ENCODE data around the gene R3HDM2. TPM values are rescaled to one million over a fixed set of nuclear protein-coding genes. Genes with fewer than 3 reads are reported as not detected.

The R3HDM2 gene
- total and polyA plus RNA-seq, 2 of the 13 experiments (the other 11 are each of a cell fraction or from before 2014, with no cell fraction given): 11.1 to 23.5 TPM

GRCh38 chr12:57470970-57471656, 40.3 kb upstream of the R3HDM2 start:
- peaks cover 7 to 49% of the 10 kb centered on the region in 2 experiments for H3K27me3 ChIP-seq (ENCODE audit: control insufficient read depth in 1 of 2, insufficient read depth in 2 of 2, low read length in 2 of 2)
- intact Hi-C loops (cut with micrococcal nuclease; ENCODE audit: unreplicated experiment) (no loop called here), in situ Hi-C loops (cut with HindIII; ENCODE audit: extremely low pct_ligation_motif_present, low pct_unique_long_range_greater_than_20kb) (no loop called here)
- DNase-seq (ENCODE audit: low spot score) (no peak), ATAC-seq (no peak), FAIRE-seq (no peak)
- no peaks in the 10 kb centered on the region for H4K20me1 ChIP-seq (ENCODE audit: insufficient read depth, low read length)
- H3K9me3 ChIP-seq (ENCODE audit: low read length): no peaks in the 10 kb centered on the region
- no peak overlapping the region for H3K4me3 ChIP-seq (replicated peaks in 1 of 3; ENCODE audit: insufficient read depth in 1 of 3, low read depth in 2 of 3, low read length in 3 of 3)
- no peak overlapping the region for H2AFZ ChIP-seq (ENCODE audit: low read length)
- no peaks in the 10 kb centered on the region for H3K79me2 ChIP-seq (ENCODE audit: insufficient read depth, low read length)
- no peak overlapping the region for H3K4me2 ChIP-seq (ENCODE audit: low read depth, low read length)
- ChIA-PET POLR2A (no interaction called here), CTCF (ENCODE audit: low intra/inter-chr PET ratio, low total read pairs) (no interaction called here)
- H3K36me3 ChIP-seq (replicated peaks in 1 of 2; ENCODE audit: control insufficient read depth in 1 of 2, insufficient read depth in 2 of 2, low read length in 2 of 2): no peaks in the 10 kb centered on the region
- TF ChIP-seq HNF4A (CRISPR knock-in tag; IDR thresholded peaks at IDR 0.05): peak; percentile 30; the same call in 1 of the 2 replicates
- TF ChIP-seq NFE2L2 (IDR thresholded peaks at IDR 0.05; ENCODE audit: low read length): no peak
- TF ChIP-seq NFKB2 (CRISPR knock-in tag; IDR thresholded peaks at IDR 0.05; ENCODE audit: borderline replicate concordance): no peak
- no peak overlapping the region for H3K27ac ChIP-seq (ENCODE audit: extremely low read length, insufficient read depth, low read length)
- 0% methylated on average over 2 of the region's 4 CpGs for WGBS (ENCODE audit: low lambda C conversion rate)
- no TSS peak for BruUV-seq (replicated peaks)
- H3K9ac ChIP-seq (ENCODE audit: insufficient read depth, low read depth, low read length): no peak overlapping the region
- H3K4me1 ChIP-seq (ENCODE audit: insufficient read depth, low read length): peaks cover 35% of the 10 kb centered on the region

- Histone ChIP-seq H3K9ac (ENCODE audit: insufficient read depth, low read depth, low read length) (no peak overlapping the region), H3K4me3 (replicated peaks in 1 of 3; ENCODE audit: insufficient read depth in 1 of 3, low read depth in 2 of 3, low read length in 3 of 3) (no peak overlapping the region), H3K27ac (ENCODE audit: extremely low read length, insufficient read depth, low read length) (no peak overlapping the region), H3K36me3 (replicated peaks in 1 of 2; ENCODE audit: control insufficient read depth in 1 of 2, insufficient read depth in 2 of 2, low read length in 2 of 2) (no peaks in the 10 kb centered on the region), H3K9me3 (ENCODE audit: low read length) (no peaks in the 10 kb centered on the region), H3K4me1 (ENCODE audit: insufficient read depth, low read length) (peaks cover 28% of the 10 kb centered on the region), H3K4me2 (ENCODE audit: low read depth, low read length) (no peak overlapping the region), H3K27me3 (ENCODE audit: control insufficient read depth in 1 of 2, insufficient read depth in 2 of 2, low read length in 2 of 2) (peaks cover 7 to 50% of the 10 kb centered on the region in 2 experiments), H3K79me2 (ENCODE audit: insufficient read depth, low read length) (no peaks in the 10 kb centered on the region), H2AFZ (ENCODE audit: low read length) (no peak overlapping the region), H4K20me1 (ENCODE audit: insufficient read depth, low read length) (no peaks in the 10 kb centered on the region)
- intact Hi-C loops (cut with micrococcal nuclease; ENCODE audit: unreplicated experiment) (no loop called here), in situ Hi-C loops (cut with HindIII; ENCODE audit: extremely low pct_ligation_motif_present, low pct_unique_long_range_greater_than_20kb) (no loop called here)
- POLR2A ChIA-PET: no interaction called here
- no TSS peak for BruUV-seq (replicated peaks)
- ATAC-seq (peak; percentile 15; the same call in 2 of the 3 replicates), DNase-seq (ENCODE audit: low spot score) (no peak), FAIRE-seq (no peak)
- CTCF ChIA-PET (ENCODE audit: low intra/inter-chr PET ratio, low total read pairs): no interaction called here
- WGBS (ENCODE audit: low lambda C conversion rate): 57% methylated on average over 13 of the region's 14 CpGs
- peak; percentile 29; the same call in 1 of the 2 replicates for TF ChIP-seq HNF4A (CRISPR knock-in tag; IDR thresholded peaks at IDR 0.05)
- TF ChIP-seq ZBTB10 (CRISPR knock-in tag; IDR thresholded peaks at IDR 0.05; ENCODE audit: borderline replicate concordance): no peak
- TF ChIP-seq, protein P1, sequence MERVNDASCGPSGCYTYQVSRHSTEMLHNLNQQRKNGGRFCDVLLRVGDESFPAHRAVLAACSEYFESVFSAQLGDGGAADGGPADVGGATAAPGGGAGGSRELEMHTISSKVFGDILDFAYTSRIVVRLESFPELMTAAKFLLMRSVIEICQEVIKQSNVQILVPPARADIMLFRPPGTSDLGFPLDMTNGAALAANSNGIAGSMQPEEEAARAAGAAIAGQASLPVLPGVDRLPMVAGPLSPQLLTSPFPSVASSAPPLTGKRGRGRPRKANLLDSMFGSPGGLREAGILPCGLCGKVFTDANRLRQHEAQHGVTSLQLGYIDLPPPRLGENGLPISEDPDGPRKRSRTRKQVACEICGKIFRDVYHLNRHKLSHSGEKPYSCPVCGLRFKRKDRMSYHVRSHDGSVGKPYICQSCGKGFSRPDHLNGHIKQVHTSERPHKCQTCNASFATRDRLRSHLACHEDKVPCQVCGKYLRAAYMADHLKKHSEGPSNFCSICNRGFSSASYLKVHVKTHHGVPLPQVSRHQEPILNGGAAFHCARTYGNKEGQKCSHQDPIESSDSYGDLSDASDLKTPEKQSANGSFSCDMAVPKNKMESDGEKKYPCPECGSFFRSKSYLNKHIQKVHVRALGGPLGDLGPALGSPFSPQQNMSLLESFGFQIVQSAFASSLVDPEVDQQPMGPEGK (CRISPR knock-in tag; IDR thresholded peaks at IDR 0.05): peak; percentile 48; the same call in 1 of the 2 replicates
Observed at GRCh38 chr12:57470286-57470969, 39.6 kb upstream of the R3HDM2 start.
